Transverse colon (tissue), 4 donors: ENCODE measurements around the gene MCTP2. TPM values are rescaled to one million over a fixed set of nuclear protein-coding genes. Genes with fewer than 3 reads are reported as not detected.

ENCODE experiments used
- DNase-seq: peaks from one replicate; pipeline ENCODE4 v3.0.0-alpha.2; 2019
- H3K27ac ChIP-seq, 4 donors: fragments of 200-600 bp; sonication (generic); 2 replicates each; pipeline ENCODE4 v1.5.1; 2016 to 2018; ENCODE audit warnings: inconsistent platforms in 4 of 4
- H3K27me3 ChIP-seq: fragments of 200-600 bp; sonication (generic); 2 replicates; pipeline ENCODE4 v1.5.1; 2017; ENCODE audit warnings: inconsistent platforms
- H3K36me3 ChIP-seq, 4 donors: fragments of 200-600 bp; sonication (generic); 2 replicates each; pipeline ENCODE4 v1.5.1; 2017 to 2019; ENCODE audit warnings: inconsistent platforms in 4 of 4
- H3K4me1 ChIP-seq, 4 donors: fragments of 200-600 bp; sonication (generic); 2 replicates each; pipeline ENCODE4 v1.5.1; 2017 to 2020; ENCODE audit warnings: inconsistent platforms in 4 of 4
- H3K4me3 ChIP-seq, 4 donors: fragments of 200-600 bp; sonication (generic); 1 replicate in 1 of 4; 2 replicates in 3 of 4; pipeline versions ENCODE4 v1.5.1 to v1.6.1; 2017 to 2019; ENCODE audit warnings: inconsistent platforms in 4 of 4
- H3K9me3 ChIP-seq, 2 donors: fragments of 200-600 bp; sonication (generic); 2 replicates each; pipeline ENCODE4 v1.5.1; 2017 to 2019; ENCODE audit warnings: inconsistent platforms in 2 of 2
- EP300 ChIP-seq: sonication (generic); formaldehyde crosslinking; IDR thresholded peaks from one replicate; pipeline ENCODE4 v1.6.1; 2017; ENCODE audit warnings: antibody characterized with exemption, low read depth
- POLR2A ChIP-seq: fragments of 450-650 bp; IDR thresholded peaks from one replicate; pipeline ENCODE4 v1.6.1; 2016; ENCODE audit warnings: antibody characterized with exemption, mild to moderate bottlenecking, moderate library complexity
- POLR2AphosphoS5 ChIP-seq, 3 donors: sonication (generic); formaldehyde crosslinking; IDR thresholded peaks; one replicate each; pipeline ENCODE4 v1.6.1; 2016; ENCODE audit warnings: antibody characterized with exemption in 3 of 3
- WGBS, 2 donors: methylation state at CpG; one replicate each; pipeline ENCODE4 v1.1.5; 2018; ENCODE audit warnings: low coverage in 1 of 2; 5-methylcytosine and 5-hydroxymethylcytosine counted together
- in situ Hi-C, 4 donors: fragments of 200-750 bp; cut with MboI; loops; one replicate each; pipeline versions ENCODE4 v1.15.0 to v1.15.1; 2017; ENCODE audit warnings: low sequenced_read_pairs in 3 of 4, low pct_ligation_motif_present in 1 of 4, low pct_unique_long_range_greater_than_20kb in 1 of 4
- intact Hi-C: fragments of 100-400 bp; cut with DNase I; formaldehyde crosslinking; loops from one replicate; pipeline ENCODE4 v1.15.1; 2023; ENCODE audit warnings: low total_unique reads
- total RNA-seq, 4 donors: library from RNA; depleted of rRNA; stranded (reverse); fragments of >200 nt; gene quantifications; one replicate each; pipeline ENCODE4 v1.1.0, GENCODE V29; 2016
- TF ChIP-seq, protein P1 (sequence below), 5 experiments: fragments of 200-600 bp in 3 of 5; fragments of 450-650 bp in 2 of 5; sonication (generic) in 3 of 5; IDR thresholded peaks; 1 replicate in 2 of 5; 2 replicates in 3 of 5; pipeline ENCODE4 v1.5.1; 2016 to 2017; ENCODE audit warnings: antibody characterized with exemption in 5 of 5, inconsistent platforms in 3 of 5, mild to moderate bottlenecking in 2 of 5, moderate library complexity in 1 of 5

Gene MCTP2
- total RNA-seq, 4 donors from 2014 or later = 108 to 409 (median 144) TPM

DNA sequence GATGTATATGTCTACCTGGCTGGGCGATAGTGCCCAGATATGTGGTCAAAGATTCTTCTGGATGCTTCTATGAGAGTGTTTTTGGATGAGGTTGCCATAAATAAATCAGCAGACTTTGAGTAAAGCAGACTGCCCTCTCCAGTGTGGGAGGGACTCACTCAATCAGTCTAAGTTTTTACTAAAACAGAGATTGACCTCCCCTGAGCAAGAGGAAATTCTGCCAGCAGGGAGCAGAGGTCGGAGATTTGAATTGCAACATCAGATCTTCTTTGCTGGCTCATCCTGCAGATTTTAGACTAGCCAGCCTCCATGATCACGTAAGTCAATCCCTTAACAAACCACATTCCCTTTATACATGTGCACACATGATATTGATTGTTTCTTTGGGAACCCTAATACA, 300.9 kb downstream of the MCTP2 start:
- Histone ChIP-seq H3K4me3 (no peak overlapping the region), H3K9me3 (no peaks in the 10 kb centered on the region), H3K27ac (no peak overlapping the region), H3K36me3 (no peaks in the 10 kb centered on the region), H3K4me1 (no peaks in the 10 kb centered on the region), H3K27me3 (no peaks in the 10 kb centered on the region)
- no peak for DNase-seq
- intact Hi-C loops = no loop called here
- no peak for TF ChIP-seq POLR2A
- TF ChIP-seq, protein P1, sequence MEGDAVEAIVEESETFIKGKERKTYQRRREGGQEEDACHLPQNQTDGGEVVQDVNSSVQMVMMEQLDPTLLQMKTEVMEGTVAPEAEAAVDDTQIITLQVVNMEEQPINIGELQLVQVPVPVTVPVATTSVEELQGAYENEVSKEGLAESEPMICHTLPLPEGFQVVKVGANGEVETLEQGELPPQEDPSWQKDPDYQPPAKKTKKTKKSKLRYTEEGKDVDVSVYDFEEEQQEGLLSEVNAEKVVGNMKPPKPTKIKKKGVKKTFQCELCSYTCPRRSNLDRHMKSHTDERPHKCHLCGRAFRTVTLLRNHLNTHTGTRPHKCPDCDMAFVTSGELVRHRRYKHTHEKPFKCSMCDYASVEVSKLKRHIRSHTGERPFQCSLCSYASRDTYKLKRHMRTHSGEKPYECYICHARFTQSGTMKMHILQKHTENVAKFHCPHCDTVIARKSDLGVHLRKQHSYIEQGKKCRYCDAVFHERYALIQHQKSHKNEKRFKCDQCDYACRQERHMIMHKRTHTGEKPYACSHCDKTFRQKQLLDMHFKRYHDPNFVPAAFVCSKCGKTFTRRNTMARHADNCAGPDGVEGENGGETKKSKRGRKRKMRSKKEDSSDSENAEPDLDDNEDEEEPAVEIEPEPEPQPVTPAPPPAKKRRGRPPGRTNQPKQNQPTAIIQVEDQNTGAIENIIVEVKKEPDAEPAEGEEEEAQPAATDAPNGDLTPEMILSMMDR (IDR thresholded peaks at IDR 0.05) = no peak
- TF ChIP-seq EP300 = no peak
- no peak for TF ChIP-seq POLR2AphosphoS5 (IDR thresholded peaks at IDR 0.05)
- 52 to 55% methylated on average over 3 of the region's 3 CpGs for whole genome bisulfite sequencing, 2 donors
- in situ Hi-C loops = no loop called here
